GM15510 (cell line): ENCODE measurements around the gene COL4A2.

Experiments
- POLR2A ChIP-seq: IDR thresholded peaks from 3 replicates; pipeline ENCODE4 v1.6.1; 2011; ENCODE audit warnings: borderline replicate concordance; ENCODE audit not compliant: insufficient read length; ENCODE audit errors: extremely low read depth

COL4A2 gene

GRCh38 chr13:110372676-110373075 lies 65.6 kb downstream of the COL4A2 start:
- TF ChIP-seq POLR2A, result no peak

- TF ChIP-seq POLR2A, result no peak
These were observed 66.5 kb downstream of the COL4A2 start for GRCh38 chr13:110373617-110374016.

GRCh38 chr13:110374431-110375370 lies 67.6 kb downstream of the COL4A2 start:
- no peak for TF ChIP-seq POLR2A

- no peak for TF ChIP-seq POLR2A
These were observed 69.0 kb downstream of the COL4A2 start for GRCh38 chr13:110376120-110376519.

GRCh38 chr13:110377178-110377825 lies 70.2 kb downstream of the COL4A2 start:
- TF ChIP-seq POLR2A, result no peak

- no peak for TF ChIP-seq POLR2A
These were observed 70.7 kb downstream of the COL4A2 start for GRCh38 chr13:110377826-110378201.

GRCh38 chr13:110379358-110379757 lies 72.3 kb downstream of the COL4A2 start:
- no peak for TF ChIP-seq POLR2A

- TF ChIP-seq POLR2A, result no peak
These were observed 72.8 kb downstream of the COL4A2 start for GRCh38 chr13:110379905-110380341.

GRCh38 chr13:110380359-110381028 lies 73.4 kb downstream of the COL4A2 start:
- TF ChIP-seq POLR2A, result no peak

- no peak for TF ChIP-seq POLR2A
These were observed 73.9 kb downstream of the COL4A2 start for GRCh38 chr13:110381029-110381360.

- no peak for TF ChIP-seq POLR2A
These were observed 75.1 kb downstream of the COL4A2 start for GRCh38 chr13:110382229-110382628.

GRCh38 chr13:110382830-110383229 lies 75.7 kb downstream of the COL4A2 start:
- no peak for TF ChIP-seq POLR2A

- TF ChIP-seq POLR2A, result no peak
These were observed 80.5 kb downstream of the COL4A2 start for GRCh38 chr13:110387451-110388107.

GRCh38 chr13:110388108-110388943 lies 81.2 kb downstream of the COL4A2 start:
- TF ChIP-seq POLR2A, result no peak
